ENCODE measurements around the gene ZFX.

Gene ZFX

GRCh38 chrX:24245202-24245601 is 95.7 kb downstream of the ZFX start:
- H3K4me3 ChIP-seq (ENCODE audit: low read depth in 1 of 2, low read length in 1 of 2) = no peak overlapping the region
- no peak overlapping the region for H3K27ac ChIP-seq
- no peak for TF ChIP-seq CTCF (IDR thresholded peaks at IDR 0.05)
- H3K27me3 ChIP-seq = no peaks in the 10 kb centered on the region
- H3K36me3 ChIP-seq = no peaks in the 10 kb centered on the region
- H3K4me1 ChIP-seq (ENCODE audit: control insufficient read depth in 1 of 2, insufficient read depth in 1 of 2, low read depth in 1 of 2, low read length in 1 of 2) = no peaks in the 10 kb centered on the region
- H3K9me3 ChIP-seq = no peaks in the 10 kb centered on the region

DNA sequence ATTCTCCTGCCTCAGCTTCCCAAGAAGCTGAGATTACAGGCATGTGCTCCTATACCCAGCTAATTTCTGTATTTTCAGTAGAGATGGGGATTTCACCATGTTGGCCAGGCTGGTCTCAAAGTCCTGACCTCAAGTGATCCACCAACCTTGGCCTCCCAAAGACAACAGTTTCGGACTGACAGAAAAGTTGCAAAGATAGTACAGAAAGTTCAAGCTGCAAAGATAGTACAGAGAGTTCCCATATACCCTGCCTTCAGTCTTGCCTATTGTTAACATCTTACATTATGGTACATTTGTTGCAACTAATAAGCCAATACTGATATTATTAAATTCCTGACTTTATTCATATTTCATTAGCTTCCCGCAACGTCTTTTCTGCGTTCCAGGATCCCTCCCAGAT is 98.5 kb downstream of the ZFX start:
- no peak overlapping the region for H3K27ac ChIP-seq
- TF ChIP-seq CTCF (IDR thresholded peaks at IDR 0.05) = no peak
- H3K27me3 ChIP-seq = no peaks in the 10 kb centered on the region
- H3K4me3 ChIP-seq (ENCODE audit: low read depth in 1 of 2, low read length in 1 of 2) = no peak overlapping the region
- no peaks in the 10 kb centered on the region for H3K9me3 ChIP-seq
- H3K36me3 ChIP-seq = no peaks in the 10 kb centered on the region
- no peaks in the 10 kb centered on the region for H3K4me1 ChIP-seq (ENCODE audit: control insufficient read depth in 1 of 2, insufficient read depth in 1 of 2, low read depth in 1 of 2, low read length in 1 of 2)

GRCh38 chrX:24253030-24253429 is 103.5 kb downstream of the ZFX start:
- Histone ChIP-seq H3K4me1 (ENCODE audit: control insufficient read depth in 1 of 2, insufficient read depth in 1 of 2, low read depth in 1 of 2, low read length in 1 of 2) (no peaks in the 10 kb centered on the region), H3K27ac (no peak overlapping the region), H3K4me3 (ENCODE audit: low read depth in 1 of 2, low read length in 1 of 2) (no peak overlapping the region), H3K9me3 (no peaks in the 10 kb centered on the region), H3K36me3 (no peaks in the 10 kb centered on the region), H3K27me3 (no peaks in the 10 kb centered on the region)
- TF ChIP-seq CTCF (IDR thresholded peaks at IDR 0.05) = no peak

DNA sequence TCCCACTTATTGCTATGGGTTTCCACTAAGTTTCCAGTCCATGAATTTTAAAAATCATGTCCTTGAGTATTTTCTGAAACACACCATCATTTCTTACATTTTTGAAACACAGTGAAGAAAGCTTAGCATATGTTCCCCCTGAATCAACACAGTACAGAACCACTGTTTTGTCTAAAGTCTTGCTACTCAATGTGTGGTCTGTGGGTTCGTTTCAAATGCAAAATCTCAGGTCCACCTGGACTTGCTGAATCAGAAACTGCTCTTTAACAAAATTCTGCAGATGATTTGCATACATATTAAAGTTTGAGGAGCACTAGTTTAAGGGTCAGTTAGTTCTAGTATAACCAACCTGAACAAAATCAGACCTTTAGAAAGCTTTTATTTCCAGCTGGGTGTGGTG is 103.9 kb downstream of the ZFX start:
- Histone ChIP-seq H3K4me3 (ENCODE audit: low read depth in 1 of 2, low read length in 1 of 2) (no peak overlapping the region), H3K27ac (no peak overlapping the region), H3K9me3 (no peaks in the 10 kb centered on the region), H3K4me1 (ENCODE audit: control insufficient read depth in 1 of 2, insufficient read depth in 1 of 2, low read depth in 1 of 2, low read length in 1 of 2) (no peaks in the 10 kb centered on the region), H3K36me3 (no peaks in the 10 kb centered on the region), H3K27me3 (no peaks in the 10 kb centered on the region)
- TF ChIP-seq CTCF (IDR thresholded peaks at IDR 0.05) = no peak

- H3K4me1 ChIP-seq (ENCODE audit: control insufficient read depth in 1 of 2, insufficient read depth in 1 of 2, low read depth in 1 of 2, low read length in 1 of 2) = no peaks in the 10 kb centered on the region
- no peak overlapping the region for H3K4me3 ChIP-seq (ENCODE audit: low read depth in 1 of 2, low read length in 1 of 2)
- TF ChIP-seq CTCF (IDR thresholded peaks at IDR 0.05) = no peak
- H3K27me3 ChIP-seq = no peaks in the 10 kb centered on the region
- no peaks in the 10 kb centered on the region for H3K36me3 ChIP-seq
- H3K27ac ChIP-seq = no peak overlapping the region
- no peaks in the 10 kb centered on the region for H3K9me3 ChIP-seq
Measured at GRCh38 chrX:24257011-24257410, 107.5 kb downstream of the ZFX start.
